Measurements from ENCODE around the gene FCRL4.

DNA sequence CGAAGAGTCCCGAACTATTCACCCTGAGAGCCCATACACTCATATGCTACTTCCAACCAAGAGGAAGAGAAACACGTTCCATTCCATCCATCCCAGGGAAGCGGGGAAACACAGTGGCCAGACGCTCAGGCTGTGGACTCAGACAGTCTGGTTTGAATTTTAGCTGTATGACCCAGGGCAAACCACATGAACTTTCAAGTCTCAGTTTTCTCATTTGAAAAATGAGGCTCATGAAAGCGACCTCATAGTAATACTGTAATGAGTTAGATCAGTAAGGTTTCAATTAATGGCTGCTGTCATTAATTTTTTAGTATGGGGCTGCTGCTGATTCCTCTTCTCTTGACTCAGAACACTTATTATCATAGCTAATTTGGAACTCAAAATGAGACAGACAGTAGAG is 1.5 kb downstream of the FCRL4 start:
- TF ChIP-seq, protein P1, sequence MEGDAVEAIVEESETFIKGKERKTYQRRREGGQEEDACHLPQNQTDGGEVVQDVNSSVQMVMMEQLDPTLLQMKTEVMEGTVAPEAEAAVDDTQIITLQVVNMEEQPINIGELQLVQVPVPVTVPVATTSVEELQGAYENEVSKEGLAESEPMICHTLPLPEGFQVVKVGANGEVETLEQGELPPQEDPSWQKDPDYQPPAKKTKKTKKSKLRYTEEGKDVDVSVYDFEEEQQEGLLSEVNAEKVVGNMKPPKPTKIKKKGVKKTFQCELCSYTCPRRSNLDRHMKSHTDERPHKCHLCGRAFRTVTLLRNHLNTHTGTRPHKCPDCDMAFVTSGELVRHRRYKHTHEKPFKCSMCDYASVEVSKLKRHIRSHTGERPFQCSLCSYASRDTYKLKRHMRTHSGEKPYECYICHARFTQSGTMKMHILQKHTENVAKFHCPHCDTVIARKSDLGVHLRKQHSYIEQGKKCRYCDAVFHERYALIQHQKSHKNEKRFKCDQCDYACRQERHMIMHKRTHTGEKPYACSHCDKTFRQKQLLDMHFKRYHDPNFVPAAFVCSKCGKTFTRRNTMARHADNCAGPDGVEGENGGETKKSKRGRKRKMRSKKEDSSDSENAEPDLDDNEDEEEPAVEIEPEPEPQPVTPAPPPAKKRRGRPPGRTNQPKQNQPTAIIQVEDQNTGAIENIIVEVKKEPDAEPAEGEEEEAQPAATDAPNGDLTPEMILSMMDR (IDR thresholded peaks at IDR 0.05), result no peak
- TF ChIP-seq EZH2 (IDR thresholded peaks at IDR 0.05), result no peak
